GM18498 (cell line): Measurements from ENCODE around the gene CDH13.

Experiments used
- ATAC-seq: cut with Tn5 transposase; IDR thresholded peaks from one replicate; pipeline ENCODE4 v1.9.1; 2021; ENCODE audit warnings: mild to moderate bottlenecking, moderate library complexity; ENCODE audit not compliant: unreplicated experiment

The CDH13 gene

GRCh38 chr16:83581082-83581481 lies 954.3 kb downstream of the CDH13 start:
- ATAC-seq = peak; percentile 79

- ATAC-seq = no peak
These were observed 955.4 kb downstream of the CDH13 start for GRCh38 chr16:83581994-83582747.

GRCh38 chr16:83586036-83586435 lies 959.3 kb downstream of the CDH13 start:
- no peak for ATAC-seq

GRCh38 chr16:83586461-83587200 lies 959.9 kb downstream of the CDH13 start:
- no peak for ATAC-seq

GRCh38 chr16:83587201-83587600 lies 960.4 kb downstream of the CDH13 start:
- ATAC-seq = no peak

GRCh38 chr16:83588070-83588469 lies 961.3 kb downstream of the CDH13 start:
- no peak for ATAC-seq

GRCh38 chr16:83589576-83589975 lies 962.8 kb downstream of the CDH13 start:
- ATAC-seq = no peak

GRCh38 chr16:83592778-83593177 lies 966.0 kb downstream of the CDH13 start:
- no peak for ATAC-seq

- no peak for ATAC-seq
These were observed 973.2 kb downstream of the CDH13 start for GRCh38 chr16:83599789-83600462.

GRCh38 chr16:83602761-83603722 lies 976.3 kb downstream of the CDH13 start:
- ATAC-seq = no peak

GRCh38 chr16:83603723-83604570 lies 977.2 kb downstream of the CDH13 start:
- no peak for ATAC-seq

GRCh38 chr16:83606486-83607030 lies 979.8 kb downstream of the CDH13 start:
- ATAC-seq = no peak

- no peak for ATAC-seq
These were observed 982.4 kb downstream of the CDH13 start for GRCh38 chr16:83609178-83609577.

- no peak for ATAC-seq
These were observed 988.6 kb downstream of the CDH13 start for GRCh38 chr16:83615141-83615952.

- no peak for ATAC-seq
These were observed 989.2 kb downstream of the CDH13 start for GRCh38 chr16:83615953-83616350.

GRCh38 chr16:83619381-83620150 lies 992.8 kb downstream of the CDH13 start:
- no peak for ATAC-seq

GRCh38 chr16:83622010-83622409 lies 995.2 kb downstream of the CDH13 start:
- ATAC-seq = no peak
